HG03571 (cell line): Measurements from ENCODE around the gene FNDC1.

Experiments used
- ATAC-seq: cut with Tn5 transposase; IDR thresholded peaks from one replicate; pipeline ENCODE4 v1.9.1; 2021; ENCODE audit not compliant: unreplicated experiment

Gene FNDC1

DNA sequence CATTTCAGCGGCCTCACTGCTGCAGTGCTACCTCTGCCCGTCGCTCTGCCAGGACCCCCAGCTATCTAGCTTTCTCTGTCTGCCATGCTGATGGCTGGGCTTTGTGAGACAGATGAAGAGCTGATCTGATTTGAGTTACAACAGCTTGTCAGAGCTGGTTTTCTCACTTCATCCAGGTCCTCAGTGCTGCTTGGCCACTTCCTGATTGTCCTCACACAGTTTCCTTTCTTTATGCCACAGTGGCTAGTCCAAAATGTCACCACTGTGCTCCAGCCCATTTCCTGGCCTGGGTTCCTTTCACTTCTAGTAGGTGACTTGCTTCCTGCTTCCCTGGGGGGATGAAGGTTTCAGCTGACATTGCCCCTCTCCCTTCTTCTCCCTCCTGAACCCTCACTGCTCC lies 35.4 kb downstream of the FNDC1 start:
- ATAC-seq: no peak

DNA sequence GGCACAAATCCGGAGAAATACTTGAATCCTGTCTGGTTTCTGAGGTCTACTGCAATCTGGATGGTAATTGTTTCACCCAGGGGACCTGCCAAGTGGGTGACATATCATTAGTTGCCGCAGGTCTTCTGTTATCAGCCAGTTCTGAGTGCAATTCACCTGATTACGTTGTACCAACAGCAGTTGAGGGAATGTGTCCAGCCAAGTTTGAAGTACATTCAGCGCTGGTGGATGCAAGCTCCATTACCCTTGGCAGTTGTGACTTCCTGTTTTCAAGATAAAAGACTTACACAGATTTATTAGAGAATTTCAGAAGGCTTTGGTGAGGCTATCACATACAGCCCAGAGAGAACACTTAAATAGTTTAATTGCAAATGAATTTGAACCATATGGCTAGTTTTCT lies 42.8 kb downstream of the FNDC1 start:
- no peak for ATAC-seq

DNA sequence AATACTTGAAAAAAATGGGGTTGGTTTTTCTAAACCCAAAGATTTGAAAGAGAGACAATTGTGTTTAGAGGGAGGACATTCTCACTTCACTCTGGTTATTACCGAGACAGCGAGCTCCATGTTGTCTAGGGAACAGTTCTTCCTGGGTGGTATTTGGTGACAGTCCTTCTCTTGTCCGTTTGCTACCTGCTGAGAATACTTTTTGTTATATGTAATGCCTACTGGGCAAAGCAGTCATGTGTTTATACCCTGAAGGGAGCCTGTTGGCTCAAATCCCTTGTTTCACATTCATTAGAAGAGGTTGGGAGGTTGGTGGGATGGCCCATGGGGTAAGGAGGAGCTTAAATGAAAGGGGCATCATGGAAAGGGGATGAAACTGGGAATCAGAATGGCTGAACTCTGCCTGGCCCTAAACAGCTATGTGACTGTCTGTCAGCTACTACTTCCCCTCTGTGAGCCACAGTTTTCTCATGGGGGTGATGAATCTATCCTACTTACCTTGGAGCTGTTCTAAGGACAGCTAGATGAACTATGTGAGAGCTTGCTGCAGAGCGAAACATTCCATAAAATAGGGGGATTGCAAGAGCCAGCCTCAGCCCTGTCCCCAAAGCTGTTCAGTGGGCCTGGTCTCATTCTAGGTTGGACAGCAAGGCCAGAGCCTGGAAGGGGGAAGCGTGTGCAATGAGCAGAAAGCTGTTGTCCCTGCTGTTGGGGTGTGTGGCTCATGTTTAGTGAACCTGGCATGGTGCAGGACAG lies 43.5 kb downstream of the FNDC1 start:
- no peak for ATAC-seq

DNA sequence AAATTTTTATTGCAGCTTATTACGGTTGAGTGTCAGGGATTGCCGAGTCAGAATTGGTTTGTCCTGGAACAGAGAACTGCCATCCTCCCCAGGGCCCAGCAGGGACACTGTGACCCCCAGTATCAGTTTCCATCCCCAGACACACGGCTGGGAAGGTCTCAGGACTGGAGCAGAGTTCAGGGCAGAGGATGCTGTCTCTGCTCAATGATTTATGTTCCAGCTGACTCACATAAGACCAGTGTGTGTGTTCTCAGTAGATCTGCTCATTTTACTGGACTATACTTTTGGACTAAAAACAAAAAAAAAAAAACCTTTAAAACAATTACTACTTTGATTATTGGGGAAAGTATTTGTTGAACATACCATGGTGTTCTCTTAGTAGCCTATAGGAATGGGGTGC lies 44.2 kb downstream of the FNDC1 start:
- ATAC-seq: no peak

DNA sequence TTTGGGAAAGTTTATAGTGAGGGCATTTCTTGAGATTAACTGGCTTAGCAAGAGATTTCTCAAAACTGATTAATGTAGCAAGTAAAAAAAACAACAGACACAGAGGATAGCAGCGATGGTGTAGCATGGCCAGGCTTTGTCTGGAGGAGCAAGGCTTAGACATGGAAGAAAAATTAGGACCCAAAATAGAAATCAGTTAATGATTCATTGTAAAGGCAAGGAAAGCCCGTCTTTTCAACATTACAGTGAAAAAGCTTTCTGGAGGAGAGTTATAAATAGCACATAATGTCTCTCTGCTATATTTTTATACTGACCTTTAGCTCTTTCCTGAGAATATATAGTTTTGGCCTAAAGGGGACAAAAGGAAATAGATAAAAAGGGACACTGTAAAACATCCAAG lies 45.1 kb downstream of the FNDC1 start:
- no peak for ATAC-seq

DNA sequence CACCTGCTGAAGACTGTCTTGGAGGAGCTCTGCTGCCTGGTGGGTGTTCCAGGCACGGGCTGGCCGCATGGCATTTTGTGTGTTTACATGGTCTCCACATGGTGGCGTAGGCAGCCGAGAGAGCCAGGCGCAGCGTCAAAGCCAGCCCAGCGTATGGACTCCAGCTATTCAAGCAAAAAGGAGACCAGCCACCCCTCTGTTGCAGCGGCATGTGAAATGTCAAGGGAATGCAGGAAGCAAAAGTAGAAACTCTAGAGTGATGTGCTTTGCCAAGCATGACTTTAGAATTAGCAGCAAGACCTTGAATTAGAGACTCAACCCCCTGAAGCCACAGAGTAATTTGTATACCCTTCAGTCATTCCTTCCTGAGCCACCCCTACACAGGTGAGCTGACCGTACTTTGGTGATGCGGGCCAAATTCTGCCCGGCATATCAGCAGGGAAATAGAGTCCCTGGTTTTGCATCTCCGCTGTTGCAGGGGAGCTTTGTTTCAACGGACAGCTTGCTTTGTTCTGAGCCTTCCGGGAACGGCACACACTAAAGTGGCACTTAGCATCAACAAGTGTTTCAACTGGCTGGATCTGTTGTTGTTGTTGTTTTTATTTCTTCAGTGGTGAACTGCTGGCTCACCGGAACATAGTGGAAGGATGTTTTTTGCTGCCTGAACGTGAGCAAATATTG lies 48.5 kb downstream of the FNDC1 start:
- ATAC-seq: peak; percentile 55

DNA sequence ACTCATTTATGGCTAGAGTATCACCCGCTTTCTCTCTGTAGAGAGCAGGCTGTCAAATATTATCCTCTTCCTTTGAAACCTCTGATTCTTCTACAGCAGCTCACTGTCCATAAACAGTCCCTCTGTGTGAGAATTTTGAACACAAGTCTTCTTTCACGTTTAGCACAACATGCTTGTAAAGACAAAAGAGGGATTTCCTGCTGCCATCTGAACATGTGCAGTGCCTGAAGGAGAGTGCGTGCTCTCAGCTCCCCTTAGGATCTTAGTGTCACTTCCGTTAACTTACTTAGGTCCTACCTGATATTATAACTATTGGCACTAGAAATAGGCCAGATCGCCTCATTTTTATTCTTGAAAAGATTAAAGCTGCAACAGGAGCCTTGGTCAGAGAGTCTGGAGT lies 50.9 kb downstream of the FNDC1 start:
- no peak for ATAC-seq

DNA sequence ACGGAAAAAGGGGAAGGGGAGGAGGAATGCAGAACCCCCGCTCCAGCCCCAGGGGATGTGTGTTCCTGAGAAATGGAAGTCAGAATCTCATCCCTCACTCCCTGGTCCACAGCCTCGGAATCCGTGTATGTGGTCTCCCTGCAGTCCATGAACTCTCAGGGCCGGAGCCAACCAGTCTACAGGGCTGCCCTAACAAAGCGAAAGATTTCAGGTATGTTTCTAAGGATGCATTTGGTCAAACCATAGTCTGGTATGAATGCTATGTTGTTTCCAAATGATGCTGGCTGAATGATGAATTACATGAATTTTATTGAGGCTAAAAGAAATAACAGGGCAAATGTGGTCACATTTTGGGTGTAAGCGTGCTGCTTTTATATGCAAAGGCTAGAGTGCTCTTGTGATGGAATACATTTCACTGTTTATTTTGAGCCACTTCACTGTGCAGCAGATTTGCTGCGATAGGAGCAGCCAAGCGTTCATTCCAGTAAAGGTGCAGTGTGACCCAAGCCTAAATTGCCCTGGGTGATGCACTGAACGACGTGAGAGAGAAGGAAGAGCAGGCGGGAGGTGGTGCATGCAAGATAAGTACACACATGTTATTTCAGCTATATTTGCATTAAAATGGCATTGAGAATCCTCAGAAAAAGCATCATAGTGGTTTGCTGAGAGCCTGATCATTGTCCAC lies 52.4 kb downstream of the FNDC1 start:
- ATAC-seq: no peak

DNA sequence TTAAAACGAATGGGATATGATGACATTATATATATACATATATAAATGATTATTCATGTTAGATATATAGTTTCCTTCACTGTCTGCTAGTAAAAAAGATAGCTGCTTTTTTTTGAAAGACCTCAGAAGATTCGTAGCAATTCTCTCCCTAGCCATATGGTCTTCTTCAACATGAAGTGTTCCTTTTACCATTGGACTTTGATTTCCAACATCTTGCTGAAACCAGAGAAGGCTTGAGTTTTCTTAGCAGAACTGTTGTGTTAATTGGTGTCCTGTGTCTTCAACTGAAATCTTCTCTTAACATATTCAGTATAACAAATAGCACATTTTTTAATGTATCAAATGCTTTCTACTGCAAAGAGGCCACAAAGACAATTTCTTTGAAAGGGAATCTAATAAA lies 55.3 kb downstream of the FNDC1 start:
- ATAC-seq: no peak

DNA sequence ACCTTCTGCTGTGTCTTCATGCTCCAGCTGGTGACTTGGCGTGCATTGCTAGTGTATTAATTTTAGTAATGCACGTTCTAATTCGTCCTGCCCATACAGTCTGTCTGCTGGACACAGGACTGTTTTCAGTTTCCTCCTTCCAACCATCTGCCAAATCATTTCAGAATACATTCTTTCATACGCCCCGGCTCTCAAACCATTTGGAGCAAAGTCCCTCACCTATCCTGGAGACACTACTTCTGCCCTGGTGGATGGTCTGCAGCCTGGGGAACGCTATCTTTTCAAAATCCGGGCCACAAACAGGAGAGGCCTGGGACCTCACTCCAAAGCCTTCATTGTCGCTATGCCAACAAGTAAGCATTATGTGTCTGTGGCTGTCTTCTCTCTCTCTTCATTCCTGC lies 60.5 kb downstream of the FNDC1 start:
- no peak for ATAC-seq

DNA sequence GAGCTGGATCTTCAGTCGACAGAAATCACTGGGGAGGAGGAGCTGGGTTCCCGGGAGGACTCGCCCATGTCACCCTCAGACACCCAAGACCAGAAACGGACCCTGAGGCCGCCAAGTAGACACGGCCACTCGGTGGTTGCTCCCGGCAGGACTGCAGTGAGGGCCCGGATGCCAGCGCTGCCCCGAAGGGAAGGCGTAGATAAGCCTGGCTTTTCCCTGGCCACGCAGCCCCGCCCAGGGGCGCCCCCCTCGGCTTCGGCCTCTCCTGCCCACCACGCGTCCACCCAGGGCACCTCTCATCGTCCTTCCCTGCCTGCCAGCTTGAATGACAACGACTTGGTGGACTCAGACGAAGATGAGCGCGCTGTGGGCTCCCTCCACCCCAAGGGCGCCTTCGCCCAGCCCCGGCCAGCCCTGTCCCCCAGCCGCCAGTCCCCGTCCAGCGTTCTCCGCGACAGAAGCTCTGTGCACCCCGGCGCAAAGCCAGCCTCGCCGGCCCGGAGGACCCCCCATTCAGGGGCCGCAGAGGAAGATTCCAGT lies 63.0 kb downstream of the FNDC1 start:
- no peak for ATAC-seq

DNA sequence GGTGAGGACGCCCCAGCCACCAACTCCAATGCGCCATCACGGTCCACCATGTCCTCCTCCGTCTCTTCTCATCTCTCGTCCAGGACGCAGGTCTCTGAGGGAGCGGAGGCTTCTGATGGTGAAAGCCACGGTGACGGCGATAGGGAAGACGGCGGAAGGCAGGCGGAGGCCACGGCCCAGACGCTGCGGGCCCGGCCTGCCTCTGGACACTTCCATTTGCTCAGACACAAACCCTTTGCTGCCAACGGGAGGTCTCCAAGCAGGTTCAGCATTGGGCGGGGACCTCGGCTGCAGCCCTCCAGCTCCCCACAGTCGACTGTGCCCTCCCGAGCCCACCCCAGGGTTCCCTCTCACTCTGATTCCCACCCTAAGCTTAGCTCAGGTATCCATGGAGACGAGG lies 63.6 kb downstream of the FNDC1 start:
- ATAC-seq: no peak

DNA sequence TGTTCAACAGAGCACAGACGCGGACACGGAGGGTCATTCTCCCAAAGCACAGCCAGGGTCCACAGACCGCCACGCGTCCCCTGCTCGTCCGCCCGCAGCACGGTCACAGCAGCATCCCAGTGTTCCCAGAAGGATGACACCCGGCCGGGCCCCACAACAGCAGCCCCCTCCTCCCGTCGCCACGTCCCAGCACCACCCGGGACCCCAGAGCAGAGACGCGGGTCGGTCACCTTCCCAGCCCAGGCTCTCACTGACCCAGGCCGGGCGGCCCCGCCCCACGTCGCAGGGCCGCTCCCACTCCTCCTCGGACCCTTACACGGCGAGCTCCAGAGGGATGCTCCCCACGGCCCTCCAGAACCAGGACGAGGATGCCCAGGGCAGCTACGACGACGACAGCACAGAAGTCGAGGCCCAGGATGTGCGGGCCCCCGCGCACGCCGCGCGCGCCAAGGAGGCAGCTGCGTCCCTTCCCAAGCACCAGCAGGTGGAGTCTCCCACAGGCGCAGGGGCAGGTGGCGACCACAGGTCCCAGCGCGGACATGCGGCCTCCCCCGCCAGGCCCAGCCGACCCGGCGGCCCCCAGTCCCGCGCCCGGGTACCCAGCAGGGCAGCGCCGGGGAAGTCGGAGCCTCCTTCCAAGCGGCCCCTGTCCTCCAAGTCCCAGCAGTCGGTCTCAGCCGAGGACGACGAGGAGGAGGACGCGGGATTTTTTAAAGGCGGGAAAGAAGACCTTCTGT lies 64.3 kb downstream of the FNDC1 start:
- no peak for ATAC-seq

DNA sequence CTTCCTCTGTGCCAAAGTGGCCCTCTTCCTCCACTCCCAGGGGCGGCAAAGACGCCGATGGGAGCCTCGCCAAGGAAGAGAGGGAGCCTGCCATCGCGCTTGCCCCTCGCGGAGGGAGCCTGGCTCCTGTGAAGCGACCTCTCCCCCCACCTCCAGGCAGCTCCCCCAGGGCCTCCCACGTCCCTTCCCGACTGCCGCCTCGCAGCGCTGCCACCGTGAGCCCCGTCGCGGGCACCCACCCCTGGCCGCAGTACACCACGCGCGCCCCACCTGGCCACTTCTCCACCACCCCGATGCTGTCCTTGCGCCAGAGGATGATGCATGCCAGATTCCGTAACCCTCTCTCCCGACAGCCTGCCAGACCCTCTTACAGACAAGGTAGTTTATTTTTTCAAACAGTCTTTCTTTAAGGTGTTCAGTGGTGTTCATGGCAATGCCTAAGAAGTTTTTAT lies 64.9 kb downstream of the FNDC1 start:
- ATAC-seq: no peak

DNA sequence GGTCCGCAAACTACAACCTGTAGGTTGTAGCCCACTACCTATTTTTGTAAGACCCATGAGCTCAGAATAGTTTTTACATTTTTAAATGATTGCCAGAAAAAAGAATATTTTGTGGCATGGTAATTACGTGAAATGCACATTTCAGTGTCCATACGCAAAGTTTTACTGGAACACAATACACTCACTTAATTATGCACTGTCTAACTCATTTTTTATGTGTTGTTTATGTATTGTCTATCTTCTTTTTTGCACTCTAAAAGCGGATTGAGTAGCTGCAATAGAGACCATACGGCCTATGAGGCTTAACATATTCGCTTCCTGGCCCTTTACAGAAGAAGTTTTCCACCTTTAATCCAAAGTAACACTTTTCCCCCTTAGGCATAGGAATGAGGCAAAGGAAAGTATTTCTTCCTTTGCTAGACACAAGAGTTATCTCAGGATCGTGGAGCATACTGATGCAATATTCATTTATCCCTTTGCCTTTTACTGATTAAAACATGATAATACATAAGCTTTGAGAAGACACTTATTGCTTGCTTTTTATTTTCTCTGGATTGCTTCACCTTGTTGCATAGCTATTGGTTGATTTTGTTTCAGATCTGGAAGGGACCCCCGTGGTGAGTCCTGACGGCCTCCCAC lies 69.8 kb downstream of the FNDC1 start:
- no peak for ATAC-seq

DNA sequence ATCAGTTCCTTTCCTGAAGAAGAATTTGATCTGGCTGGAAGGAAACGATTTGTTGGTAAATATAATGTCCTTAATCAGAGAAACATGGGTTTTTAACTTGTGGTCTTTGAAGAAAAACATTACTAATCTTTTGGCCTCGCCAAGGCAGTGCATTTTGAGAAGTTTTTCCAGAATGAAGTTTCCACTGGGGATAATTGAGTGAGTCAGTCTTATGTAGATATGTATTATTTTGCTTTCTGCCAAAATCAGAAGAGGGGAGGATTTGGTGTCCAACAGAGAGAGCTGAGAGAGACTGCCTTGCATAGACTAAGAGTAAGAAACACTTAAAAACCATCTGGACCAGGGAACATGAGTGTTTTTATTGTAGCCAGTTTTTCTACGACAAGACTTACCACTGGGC lies 79.9 kb downstream of the FNDC1 start:
- no peak for ATAC-seq

DNA sequence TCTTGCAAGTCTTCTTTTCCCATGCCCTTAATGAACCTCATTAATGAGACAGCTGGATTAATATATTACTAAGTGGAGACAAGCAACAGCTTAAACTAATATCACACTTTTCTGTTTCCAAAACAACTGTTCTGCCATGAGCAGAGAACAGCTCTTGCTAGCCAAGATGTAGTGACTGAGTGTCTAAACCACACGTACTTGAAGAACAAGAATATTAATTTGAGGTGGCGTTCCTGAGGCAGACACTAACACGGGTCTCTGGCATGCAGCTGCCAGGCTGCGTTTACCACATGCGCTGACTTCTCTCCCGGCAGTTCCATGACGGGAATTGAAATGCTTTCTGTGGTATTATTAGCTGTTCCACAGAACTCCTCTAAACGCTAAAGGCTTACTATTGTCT lies 80.6 kb downstream of the FNDC1 start:
- no peak for ATAC-seq

DNA sequence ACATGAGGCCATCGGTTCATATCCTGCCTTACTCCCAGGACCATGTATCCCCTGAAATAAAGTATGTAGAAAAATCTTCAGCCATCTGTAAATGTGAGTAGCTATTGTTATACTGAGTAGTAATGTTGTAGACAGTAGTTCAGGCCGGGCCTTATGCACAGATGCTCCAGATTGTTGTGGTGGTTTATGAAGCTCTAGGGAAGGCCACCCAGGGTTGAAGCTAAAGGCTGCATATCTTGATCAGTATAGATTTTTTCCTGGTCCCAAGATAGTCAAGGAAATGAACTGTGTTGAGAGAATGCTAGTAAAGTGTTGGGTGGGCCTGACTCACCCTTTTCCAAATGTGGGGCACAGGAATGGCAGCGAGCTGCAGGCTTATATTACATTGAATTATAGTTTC lies 81.4 kb downstream of the FNDC1 start:
- no peak for ATAC-seq

DNA sequence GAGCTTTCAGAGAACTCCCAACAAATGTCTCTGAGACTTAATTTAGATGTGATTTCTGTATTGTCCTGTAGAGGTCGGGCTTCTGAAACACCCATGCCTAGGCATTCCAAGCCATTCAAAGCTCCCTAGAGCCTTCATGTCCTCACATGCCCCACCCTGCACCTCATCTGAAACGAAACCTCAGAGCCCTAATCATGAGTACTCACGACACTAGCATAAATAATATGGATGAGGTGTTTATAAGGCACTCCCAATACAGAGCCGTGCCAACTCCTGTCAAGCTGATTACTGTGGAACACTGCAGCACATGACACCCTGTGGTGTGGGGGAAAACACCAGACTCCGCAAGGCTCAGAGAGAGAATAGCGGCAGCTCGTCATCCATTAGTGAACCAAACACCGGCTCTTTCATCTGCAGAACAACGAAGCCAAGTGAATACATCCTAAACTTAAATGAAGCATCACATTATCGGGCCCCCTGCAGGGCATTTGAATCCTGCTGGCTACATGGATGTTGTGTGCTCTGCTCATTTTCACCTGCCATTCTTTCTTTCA lies 83.8 kb downstream of the FNDC1 start:
- no peak for ATAC-seq

DNA sequence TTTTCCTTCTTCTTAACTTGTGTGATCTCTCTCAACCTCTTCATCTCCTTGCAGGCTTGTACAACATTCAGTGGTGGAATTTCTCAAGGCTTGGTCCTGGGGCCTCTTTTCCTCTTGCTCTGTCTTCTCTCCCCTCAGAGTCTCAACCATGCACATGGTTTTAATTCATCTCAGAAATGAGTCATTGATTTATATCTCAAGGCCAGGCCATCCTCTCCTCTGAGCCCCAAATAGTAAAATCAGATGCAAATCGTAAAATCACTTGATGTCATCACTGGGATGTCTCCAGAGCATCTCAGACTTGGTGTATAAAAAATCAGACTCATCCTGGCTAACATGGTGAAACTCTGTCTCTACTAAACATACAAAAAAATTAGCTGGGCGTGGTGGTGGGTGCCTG lies 85.0 kb downstream of the FNDC1 start:
- no peak for ATAC-seq
